H1 (cell line): Measurements from ENCODE around the gene MUSTN1. TPM values are rescaled to one million over a fixed set of nuclear protein-coding genes. Genes with fewer than 3 reads are reported as not detected.

Source experiments
- EP300 ChIP-seq, 2 experiments: IDR thresholded peaks; 1 replicate in 1 of 2; 2 replicates in 1 of 2; pipeline ENCODE4 v1.6.1; 2011 to 2012; ENCODE audit warnings: low read depth in 2 of 2, low read length in 2 of 2, mild to moderate bottlenecking in 2 of 2, borderline replicate concordance in 1 of 2, inconsistent platforms in 1 of 2, moderate library complexity in 1 of 2
- MAFK ChIP-seq: IDR thresholded peaks from 2 replicates; pipeline ENCODE4 v1.6.1; 2012; ENCODE audit warnings: low read depth, mild to moderate bottlenecking, improper control_type of control experiment, low read length
- POU5F1 ChIP-seq: IDR thresholded peaks from 2 replicates; pipeline ENCODE4 v1.6.1; 2011; ENCODE audit warnings: low read depth, mild to moderate bottlenecking, low read length, moderate library complexity
- RBBP5 ChIP-seq: IDR thresholded peaks from 2 replicates; pipeline ENCODE4 v1.7.1; 2012; ENCODE audit warnings: low read depth, mild to moderate bottlenecking, inconsistent platforms, low read length, moderate library complexity, borderline replicate concordance
- RFX5 ChIP-seq: IDR thresholded peaks from 2 replicates; pipeline ENCODE4 v1.6.1; 2011; ENCODE audit warnings: low read depth, low read length, improper control_type of control experiment, borderline replicate concordance
- TEAD4 ChIP-seq: IDR thresholded peaks from 2 replicates; pipeline ENCODE4 v1.6.1; 2012; ENCODE audit warnings: low read depth, low read length, inconsistent platforms, mixed read lengths
- polyA plus RNA-seq, 7 experiments: library from polyadenylated mRNA; depleted of rRNA in 3 of 7; stranded (reverse) in 5 of 7; unstranded in 2 of 7; fragments of >200 nt in 5 of 7; fragments of 200-250 nt in 2 of 7; gene quantifications; 1 replicate in 5 of 7; 2 replicates in 1 of 7; 4 replicates in 1 of 7; pipeline versions ENCODE4 v1.2.1 to v1.2.3, GENCODE V29; 2011 to 2013; ENCODE audit warnings: missing spikeins in 2 of 7, mixed read lengths in 2 of 7
- total RNA-seq: library from RNA; stranded (reverse); fragmentation: NEBNext Ultra II Directional; extraction: Animal tissue kit (Norgen Biotek cat#: 25700); gene quantifications from 2 replicates; pipeline ENCODE4 v1.2.1, GENCODE V29; 2021
- TF ChIP-seq, protein P1 (sequence below): fragments of 300-600 bp; sonication (generic); IDR thresholded peaks from 2 replicates; pipeline ENCODE4 v1.7.1; 2012; ENCODE audit warnings: low read length, moderate library complexity, mild to moderate bottlenecking, inconsistent platforms; ENCODE audit not compliant: insufficient replicate concordance
- TF ChIP-seq, protein P2 (sequence below): IDR thresholded peaks from 2 replicates; pipeline ENCODE4 v1.6.1; 2011; ENCODE audit warnings: low read length, improper control_type of control experiment

MUSTN1 gene
- total and polyA plus RNA-seq, 2 of the 8 experiments (the other 6 are each of a cell fraction or from before 2014, with no cell fraction given) = 1.1 to 2.4 TPM

GRCh38 chr3:52866427-52866826 lies 31.6 kb upstream of the MUSTN1 start (continued):
- TF ChIP-seq, protein P1, sequence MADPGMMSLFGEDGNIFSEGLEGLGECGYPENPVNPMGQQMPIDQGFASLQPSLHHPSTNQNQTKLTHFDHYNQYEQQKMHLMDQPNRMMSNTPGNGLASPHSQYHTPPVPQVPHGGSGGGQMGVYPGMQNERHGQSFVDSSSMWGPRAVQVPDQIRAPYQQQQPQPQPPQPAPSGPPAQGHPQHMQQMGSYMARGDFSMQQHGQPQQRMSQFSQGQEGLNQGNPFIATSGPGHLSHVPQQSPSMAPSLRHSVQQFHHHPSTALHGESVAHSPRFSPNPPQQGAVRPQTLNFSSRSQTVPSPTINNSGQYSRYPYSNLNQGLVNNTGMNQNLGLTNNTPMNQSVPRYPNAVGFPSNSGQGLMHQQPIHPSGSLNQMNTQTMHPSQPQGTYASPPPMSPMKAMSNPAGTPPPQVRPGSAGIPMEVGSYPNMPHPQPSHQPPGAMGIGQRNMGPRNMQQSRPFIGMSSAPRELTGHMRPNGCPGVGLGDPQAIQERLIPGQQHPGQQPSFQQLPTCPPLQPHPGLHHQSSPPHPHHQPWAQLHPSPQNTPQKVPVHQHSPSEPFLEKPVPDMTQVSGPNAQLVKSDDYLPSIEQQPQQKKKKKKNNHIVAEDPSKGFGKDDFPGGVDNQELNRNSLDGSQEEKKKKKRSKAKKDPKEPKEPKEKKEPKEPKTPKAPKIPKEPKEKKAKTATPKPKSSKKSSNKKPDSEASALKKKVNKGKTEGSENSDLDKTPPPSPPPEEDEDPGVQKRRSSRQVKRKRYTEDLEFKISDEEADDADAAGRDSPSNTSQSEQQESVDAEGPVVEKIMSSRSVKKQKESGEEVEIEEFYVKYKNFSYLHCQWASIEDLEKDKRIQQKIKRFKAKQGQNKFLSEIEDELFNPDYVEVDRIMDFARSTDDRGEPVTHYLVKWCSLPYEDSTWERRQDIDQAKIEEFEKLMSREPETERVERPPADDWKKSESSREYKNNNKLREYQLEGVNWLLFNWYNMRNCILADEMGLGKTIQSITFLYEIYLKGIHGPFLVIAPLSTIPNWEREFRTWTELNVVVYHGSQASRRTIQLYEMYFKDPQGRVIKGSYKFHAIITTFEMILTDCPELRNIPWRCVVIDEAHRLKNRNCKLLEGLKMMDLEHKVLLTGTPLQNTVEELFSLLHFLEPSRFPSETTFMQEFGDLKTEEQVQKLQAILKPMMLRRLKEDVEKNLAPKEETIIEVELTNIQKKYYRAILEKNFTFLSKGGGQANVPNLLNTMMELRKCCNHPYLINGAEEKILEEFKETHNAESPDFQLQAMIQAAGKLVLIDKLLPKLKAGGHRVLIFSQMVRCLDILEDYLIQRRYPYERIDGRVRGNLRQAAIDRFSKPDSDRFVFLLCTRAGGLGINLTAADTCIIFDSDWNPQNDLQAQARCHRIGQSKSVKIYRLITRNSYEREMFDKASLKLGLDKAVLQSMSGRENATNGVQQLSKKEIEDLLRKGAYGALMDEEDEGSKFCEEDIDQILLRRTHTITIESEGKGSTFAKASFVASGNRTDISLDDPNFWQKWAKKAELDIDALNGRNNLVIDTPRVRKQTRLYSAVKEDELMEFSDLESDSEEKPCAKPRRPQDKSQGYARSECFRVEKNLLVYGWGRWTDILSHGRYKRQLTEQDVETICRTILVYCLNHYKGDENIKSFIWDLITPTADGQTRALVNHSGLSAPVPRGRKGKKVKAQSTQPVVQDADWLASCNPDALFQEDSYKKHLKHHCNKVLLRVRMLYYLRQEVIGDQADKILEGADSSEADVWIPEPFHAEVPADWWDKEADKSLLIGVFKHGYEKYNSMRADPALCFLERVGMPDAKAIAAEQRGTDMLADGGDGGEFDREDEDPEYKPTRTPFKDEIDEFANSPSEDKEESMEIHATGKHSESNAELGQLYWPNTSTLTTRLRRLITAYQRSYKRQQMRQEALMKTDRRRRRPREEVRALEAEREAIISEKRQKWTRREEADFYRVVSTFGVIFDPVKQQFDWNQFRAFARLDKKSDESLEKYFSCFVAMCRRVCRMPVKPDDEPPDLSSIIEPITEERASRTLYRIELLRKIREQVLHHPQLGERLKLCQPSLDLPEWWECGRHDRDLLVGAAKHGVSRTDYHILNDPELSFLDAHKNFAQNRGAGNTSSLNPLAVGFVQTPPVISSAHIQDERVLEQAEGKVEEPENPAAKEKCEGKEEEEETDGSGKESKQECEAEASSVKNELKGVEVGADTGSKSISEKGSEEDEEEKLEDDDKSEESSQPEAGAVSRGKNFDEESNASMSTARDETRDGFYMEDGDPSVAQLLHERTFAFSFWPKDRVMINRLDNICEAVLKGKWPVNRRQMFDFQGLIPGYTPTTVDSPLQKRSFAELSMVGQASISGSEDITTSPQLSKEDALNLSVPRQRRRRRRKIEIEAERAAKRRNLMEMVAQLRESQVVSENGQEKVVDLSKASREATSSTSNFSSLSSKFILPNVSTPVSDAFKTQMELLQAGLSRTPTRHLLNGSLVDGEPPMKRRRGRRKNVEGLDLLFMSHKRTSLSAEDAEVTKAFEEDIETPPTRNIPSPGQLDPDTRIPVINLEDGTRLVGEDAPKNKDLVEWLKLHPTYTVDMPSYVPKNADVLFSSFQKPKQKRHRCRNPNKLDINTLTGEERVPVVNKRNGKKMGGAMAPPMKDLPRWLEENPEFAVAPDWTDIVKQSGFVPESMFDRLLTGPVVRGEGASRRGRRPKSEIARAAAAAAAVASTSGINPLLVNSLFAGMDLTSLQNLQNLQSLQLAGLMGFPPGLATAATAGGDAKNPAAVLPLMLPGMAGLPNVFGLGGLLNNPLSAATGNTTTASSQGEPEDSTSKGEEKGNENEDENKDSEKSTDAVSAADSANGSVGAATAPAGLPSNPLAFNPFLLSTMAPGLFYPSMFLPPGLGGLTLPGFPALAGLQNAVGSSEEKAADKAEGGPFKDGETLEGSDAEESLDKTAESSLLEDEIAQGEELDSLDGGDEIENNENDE = no peak
- TF ChIP-seq RFX5 (no peak), RBBP5 (no peak), TEAD4 (no peak), POU5F1 (no peak), MAFK (no peak), EP300 (IDR thresholded peaks at IDR 0.05; ENCODE audit: borderline replicate concordance in 1 of 2, low read depth in 2 of 2, low read length in 2 of 2) (no peak)
- TF ChIP-seq, protein P2, sequence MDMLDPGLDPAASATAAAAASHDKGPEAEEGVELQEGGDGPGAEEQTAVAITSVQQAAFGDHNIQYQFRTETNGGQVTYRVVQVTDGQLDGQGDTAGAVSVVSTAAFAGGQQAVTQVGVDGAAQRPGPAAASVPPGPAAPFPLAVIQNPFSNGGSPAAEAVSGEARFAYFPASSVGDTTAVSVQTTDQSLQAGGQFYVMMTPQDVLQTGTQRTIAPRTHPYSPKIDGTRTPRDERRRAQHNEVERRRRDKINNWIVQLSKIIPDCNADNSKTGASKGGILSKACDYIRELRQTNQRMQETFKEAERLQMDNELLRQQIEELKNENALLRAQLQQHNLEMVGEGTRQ = no peak
